Activated T-cell treated with anti-CD3 and anti-CD28 coated beads for 48 hours (primary cell): ENCODE results near the gene PIP5KL1.
A peak's percentile ranks its signal among the peaks of the same experiment; 100 is the strongest.

ENCODE experiments used
- DNase-seq: peaks from one replicate; pipeline ENCODE4 v3.0.0-alpha.2; 2020; ENCODE audit warnings: low read depth

The PIP5KL1 gene

DNA sequence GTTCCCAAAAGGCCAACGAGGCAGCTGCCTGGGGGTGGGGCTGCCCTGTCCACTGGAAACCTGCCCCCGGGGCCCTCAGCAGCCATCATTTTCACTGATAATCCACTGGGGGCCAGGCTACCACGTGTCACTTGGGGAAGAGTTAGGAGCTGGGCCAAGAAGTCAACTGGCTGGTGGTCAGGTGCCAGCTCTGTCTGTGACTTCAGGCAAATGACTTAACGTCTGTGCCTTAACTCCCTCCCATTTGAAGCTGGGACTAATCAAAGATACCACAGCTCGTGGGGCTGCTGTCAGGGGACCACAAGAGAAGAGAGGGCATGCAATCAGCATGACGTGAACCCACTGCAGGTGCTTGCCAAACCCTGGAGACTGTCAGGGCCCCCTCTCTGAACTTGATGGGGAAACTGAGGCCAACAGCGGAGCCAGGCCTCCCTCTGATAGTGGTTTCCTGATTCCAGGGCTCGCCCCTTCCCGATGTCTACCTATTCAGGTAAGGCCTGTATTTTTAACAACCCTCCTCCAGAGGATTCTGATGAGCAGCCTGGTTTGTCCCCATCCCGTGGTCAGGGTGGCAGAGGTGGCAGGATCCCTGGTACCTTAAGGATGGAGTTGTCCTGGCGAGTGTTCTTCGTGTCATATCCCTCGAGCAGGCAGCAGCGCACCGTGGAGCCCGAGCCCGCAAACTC lies 19.4 kb upstream of the PIP5KL1 start:
- no peak for DNase-seq

DNA sequence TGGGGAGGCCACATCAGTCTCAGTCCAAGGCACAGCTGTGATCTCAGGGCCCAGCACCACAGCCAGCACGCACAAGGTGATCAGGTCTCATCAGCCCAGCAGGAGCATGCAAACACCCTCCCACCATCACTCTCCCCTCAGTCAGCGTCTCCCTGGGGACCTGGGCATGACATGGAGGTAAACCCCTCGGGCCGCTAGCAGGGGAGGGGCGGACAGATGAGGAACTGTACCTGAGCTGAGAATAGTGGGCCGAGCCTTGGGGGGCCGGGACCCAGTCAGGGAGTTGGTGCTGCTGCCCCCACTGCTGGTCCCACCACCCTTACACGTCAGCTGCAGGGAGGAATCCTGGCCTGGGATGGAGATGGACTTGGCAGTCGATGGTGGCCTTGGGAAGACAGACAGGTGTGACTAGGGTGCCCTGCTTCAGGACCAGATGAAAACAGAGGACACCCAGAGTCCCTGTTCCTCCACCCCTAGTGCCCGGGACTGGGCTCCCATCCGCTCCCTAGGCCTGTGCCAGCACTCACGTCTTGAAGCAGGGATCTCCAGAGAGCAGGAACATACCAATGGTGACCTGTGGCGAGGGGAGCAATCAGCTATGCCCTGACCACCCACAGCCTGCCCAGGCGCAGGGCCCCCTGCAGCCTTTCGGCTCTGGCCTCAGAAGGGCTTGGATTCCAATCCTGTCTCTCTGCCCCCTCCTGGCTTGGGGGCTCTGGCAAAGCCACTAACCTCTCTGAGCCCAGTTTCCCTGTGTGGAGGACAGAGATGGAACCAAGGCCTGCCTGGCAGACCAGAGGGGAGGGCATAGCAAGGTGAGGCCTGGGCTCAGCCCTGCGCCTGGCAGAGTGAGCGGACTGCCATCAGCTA lies 17.5 kb upstream of the PIP5KL1 start:
- DNase-seq, result no peak

DNA sequence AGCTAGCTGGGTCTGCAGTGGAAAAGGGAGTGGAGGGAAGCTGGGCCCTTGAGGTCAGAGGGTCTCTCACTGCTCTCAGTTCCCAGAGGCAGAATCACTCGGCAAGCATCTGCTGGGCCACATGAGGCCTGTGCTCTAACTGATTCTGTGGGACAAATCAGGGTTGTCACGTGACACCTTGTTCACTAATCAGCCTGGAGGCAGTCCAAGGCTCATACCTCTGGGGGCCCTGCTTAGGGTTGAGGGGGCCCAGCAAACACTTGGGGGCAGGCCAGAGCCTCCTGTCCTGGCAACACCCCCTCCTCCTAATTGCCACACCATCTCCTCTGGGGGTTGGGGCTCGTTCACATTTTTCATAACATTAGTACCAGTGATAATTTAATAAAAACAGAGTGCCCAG lies 16.2 kb upstream of the PIP5KL1 start:
- DNase-seq, result no peak

DNA sequence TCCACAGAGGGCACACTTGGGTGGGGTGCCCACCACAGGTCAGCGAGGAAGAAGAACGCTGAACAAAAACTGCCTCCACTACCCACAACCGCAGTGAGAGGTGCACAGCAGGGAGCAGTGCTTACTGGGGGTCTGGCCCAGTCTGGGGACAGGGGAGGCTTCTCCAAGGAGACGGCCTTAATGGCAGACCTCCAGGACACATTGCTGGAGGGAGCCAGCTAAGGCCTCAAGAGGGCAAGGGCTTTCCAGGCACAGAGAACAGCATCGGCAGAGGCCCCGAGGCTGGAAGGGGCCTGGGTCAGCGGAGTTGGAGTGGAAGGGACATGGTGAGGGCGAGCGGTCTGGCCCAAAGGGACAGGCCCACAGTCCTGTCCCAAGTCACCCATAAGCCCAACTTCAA lies 15.4 kb upstream of the PIP5KL1 start:
- no peak for DNase-seq

DNA sequence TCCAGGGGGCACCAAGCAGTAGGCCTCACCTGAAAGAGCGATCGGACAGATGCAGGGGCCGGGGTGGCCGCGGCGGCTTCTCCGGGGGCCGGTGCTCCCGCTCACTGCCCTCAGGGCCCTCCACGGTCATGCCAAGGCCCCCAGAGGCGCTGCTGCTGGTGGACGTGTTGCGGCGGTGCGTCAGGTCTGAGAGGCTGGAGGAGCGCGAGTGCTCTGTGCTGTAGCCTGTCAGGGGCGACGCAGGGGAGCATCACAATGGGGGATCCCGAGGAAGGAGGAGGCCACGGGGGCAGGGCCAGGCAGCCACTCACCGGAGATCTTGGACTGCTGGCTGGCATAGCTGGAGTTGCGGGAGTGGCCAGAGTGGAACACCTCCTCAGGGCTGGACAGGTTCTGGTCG lies 14.8 kb upstream of the PIP5KL1 start:
- no peak for DNase-seq

DNA sequence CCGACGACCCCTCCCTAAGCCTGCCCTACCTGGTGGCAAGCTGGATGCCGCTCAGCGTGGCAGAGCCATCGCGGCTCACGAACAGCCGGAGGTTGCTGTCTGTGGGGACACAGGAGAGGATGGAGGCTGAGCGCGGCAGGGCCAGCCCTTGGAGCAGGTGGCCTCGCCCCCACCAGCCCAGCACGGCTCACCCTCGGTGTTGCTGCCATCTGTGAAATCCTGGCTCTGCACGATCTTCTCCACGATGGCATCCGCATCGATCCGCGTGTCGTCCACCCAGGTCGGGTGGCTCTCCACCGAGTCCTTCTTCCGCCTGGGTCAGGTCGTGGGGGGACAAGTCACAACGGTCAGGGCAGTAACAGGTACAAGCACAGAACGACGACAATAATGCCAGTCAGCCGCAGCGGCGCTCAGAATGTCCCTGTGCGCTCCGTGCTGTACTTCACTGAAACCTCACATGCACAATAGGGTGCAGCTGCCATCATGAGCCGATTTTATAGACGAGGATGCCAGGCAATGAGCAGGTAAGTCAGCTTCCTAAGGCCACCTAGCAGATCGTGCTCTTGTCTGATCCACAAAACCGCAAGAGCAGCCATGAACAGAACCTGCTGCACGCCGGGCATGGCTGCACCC lies 14.1 kb upstream of the PIP5KL1 start:
- no peak for DNase-seq

DNA sequence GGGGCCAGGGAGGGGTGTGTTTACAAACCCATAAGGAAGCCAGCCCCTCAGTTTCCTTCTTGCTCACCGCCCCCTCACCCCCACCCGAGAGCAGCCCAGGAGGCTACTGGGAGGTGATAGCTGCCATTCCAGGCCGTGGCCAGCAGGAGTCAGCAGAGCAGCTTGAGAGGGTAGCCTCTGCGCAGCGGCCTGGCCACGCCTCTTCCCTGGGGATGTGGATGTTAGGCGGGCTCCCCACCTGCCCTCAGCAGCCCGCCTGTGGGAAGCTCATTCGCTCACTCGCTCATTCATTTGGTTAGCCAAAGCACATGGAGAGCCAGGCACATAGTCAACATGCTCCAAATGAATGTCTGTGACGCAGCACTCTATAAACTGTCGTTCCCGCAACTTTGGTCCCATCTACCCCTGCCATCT lies 13.2 kb upstream of the PIP5KL1 start:
- peak; percentile 79 for DNase-seq

DNA sequence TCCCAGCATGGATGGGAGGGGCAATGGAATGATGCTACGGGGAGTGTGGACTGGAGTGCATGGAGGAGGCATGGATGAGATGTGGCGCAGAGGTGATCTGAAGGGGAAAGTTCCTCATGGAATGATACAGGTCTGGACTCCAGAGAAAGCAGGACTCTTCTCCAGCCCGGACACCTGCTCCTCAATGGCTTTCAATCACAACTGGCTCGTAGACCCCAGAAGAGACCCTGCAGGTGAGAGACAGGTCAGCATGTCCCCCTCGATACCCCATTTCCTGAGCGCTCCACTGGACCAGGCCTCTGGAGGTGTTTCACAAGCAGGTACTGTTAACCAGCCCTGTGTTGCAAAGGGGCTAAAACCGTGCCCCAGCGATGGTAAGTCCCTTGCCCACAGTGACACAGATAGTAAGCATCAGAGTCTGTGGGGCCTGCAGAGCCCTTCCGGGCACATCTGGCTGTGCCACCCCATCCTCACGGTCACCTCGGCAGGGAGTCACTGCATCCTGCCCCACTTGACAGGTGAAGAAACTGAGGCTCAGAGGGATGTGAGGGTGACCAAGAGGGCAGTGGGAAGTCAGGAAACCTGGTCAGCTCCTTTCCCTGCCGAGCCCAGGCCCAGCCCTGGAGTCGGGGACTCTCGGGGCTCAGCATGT lies 12.6 kb upstream of the PIP5KL1 start:
- no peak for DNase-seq

DNA sequence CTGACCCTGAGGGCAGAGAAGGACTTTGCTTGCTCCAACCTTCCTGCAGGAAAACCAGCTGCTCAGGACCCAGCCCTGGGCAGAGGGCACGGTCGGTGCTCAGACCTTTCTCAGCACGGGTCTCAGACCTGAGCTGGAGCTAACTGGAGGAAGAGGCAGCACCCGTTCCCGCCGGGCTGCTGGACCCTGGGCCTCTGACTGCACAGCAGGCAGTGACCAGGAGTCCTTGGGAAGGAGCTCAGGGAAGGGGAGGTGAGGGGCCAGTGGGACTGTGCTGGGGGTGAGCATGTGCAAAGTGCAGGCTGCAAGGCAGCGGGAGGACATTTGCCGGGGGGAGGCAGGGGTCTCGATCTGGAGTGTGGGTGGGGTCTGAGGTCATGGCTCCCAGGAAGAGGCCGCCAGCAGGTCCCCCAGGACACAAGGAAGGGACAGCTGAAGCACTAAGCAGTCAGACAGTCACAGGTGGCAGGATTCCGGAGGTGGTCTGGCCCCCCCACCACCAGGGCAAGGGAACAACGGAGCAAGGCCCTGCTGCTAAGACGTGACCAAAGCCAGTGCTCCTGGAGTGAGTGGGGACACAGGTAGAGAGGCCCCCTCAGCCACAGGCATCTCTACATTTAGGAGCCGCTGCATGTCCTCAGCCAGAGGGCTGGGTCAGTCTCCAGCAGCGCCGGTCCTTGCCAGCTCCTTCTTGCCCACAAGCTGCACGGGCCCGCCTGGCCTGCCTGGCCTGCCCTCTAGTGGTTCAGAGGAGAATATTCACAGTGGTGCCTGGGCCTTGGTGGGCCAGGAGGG lies 11.8 kb upstream of the PIP5KL1 start:
- peak; percentile 43 for DNase-seq

DNA sequence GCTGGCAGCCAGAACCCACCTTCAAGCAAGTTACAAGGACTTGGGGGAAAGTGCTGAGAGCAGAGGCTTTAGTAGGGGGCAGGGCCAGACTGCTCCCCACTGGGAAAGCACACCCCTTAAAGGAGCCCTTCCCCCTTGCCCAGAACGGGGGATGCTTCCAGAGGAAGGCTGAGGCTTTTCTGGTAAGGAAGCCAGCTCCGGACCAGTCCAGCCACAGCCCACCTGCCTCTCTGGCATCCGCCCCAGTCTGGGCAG lies 11.3 kb upstream of the PIP5KL1 start:
- DNase-seq, result no peak

DNA sequence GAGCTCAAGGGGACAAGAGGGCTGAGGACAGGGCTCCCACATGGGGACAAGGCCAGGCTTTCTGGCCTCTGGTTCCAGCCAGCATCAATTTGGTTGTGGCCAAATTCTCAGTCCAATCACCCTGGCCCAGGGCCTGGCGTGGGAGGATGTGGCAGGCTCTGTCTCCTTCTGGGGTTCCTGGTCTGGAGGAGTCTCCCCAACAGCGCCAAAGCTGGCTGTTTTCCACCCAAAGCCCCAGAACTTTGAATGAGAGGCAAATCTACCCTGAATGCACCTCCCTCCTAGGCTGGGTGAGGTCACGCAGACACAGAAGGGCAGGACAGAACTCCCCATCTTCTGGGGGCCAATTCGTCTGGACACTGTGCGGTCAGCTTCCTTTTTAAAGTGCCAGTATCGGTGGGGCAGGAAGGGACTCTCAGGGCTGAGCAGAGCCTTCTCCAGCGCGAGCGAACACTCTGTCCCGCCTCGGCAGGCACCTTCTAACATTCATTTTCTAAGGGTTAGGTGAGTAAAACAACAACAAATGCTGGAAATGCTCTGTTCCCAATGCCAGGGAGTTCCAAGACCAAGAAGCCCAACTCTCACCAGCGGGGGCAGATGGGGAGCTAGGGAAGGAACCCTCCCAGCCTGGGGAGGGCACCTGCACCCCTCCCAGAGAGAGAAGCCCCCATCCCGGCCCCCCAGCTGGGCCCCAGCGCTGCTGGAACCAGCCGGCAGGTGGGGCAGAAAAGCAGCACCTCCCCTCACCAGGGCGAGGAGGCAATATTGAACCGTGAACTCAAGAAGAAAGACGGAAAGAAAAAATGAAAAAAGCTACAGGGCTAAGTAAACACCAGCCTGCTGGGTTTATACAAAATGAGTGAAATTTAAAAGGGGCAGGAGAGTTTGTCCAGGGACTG lies 10.7 kb upstream of the PIP5KL1 start:
- no peak for DNase-seq

DNA sequence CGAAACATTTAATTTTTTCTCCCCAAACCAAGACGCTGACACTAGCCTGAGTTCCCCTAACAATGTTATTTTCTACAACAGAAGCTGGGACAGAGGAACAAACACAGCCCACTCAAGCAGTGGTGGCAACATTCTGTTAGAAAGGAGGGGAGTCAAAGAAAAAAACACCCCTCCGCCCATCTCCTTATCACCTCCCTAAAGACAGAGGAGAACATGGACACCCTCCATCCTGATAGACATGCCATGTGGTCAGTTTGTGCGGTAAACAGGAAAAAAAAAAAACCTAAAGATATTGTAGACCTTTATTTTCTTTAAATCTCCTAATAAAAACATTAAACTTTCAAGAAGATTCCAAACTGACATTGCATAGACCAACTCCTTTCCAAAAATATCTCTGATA lies 10.0 kb upstream of the PIP5KL1 start:
- no peak for DNase-seq

DNA sequence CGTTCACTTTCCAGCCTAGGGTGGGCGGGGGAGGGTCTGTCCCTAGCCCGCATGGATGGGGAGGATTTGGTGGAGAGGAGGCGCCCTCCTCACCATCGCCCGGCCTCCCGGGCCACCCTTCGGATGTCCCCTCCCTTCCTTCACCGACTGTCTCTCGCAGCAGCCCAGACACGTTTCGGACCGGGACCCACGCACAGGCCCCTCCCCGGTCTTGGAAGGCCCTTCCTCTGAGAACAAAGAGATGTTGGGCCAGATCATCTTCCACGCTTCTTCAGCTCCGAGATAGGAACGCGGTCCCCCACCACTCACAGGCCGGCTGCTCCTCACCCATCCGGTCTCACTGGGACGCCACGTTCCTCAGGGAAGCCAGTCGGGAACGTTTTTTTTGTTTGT lies 7.7 kb upstream of the PIP5KL1 start:
- DNase-seq, result no peak

DNA sequence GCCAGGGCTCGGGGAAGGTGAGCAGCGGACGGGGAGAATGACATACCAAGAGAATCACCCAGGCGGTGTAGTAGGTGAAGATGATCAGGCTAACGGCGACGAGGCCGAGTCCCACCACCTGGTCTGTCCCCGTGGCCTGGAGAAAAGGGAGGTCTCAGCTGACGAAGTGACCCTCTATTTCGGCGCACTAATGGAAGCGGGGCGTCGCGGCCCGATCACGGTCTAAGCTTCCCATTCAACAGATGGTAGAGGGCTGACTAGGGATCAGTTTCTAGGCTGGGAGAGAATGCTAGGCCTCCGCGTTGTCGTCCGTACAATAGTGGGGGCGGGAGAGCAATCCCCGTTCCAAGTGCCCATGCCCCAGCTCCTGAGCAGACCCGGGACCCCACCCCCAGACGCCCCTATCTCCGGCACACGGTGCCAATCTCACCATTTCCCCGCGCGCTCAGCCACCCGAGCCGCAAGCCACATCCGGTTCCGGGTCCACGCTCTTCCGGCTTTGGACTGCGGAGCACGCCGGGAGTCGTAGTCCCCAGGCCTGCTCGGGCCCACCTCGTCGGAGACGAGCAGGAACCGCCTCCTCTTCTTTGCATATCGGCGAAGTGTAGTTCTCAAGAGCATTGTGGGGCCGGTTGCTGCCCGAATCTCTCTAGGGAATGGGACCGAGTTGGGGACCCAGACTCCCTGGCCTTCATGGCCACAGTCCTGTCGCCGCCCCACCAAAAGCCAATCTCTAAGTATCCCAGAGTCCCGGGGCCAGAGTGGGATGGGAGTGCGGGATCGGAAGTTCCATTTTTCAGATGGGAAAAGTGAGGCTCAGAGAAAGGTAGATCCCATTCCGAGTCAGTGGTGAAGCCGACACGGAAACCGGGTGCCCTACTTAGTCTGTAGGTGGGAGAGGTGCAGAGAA lies 7.1 kb upstream of the PIP5KL1 start, which contains the start of gene DPM2:
Gene DPM2, minus strand, starts transcription at position 467 of the 910 bp plus-strand sequence. Its CDS starts 34 bp downstream, at position 433.
- peak; percentile 84 for DNase-seq

DNA sequence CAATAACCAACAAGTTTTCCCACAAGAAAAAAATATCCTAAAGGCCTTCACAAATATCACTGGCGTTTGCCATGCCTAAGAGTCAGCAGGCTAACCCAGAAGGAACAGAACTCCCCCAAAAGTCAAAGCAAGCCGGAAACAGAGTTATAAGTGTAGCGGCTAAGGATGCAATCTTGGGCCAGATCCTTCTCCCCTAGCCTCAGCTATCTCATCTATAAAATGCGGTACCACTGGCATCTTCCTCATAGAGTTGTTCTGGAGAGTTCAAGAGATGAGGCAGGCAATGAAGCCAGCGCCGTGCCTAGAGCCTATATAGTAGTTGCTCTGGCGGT lies 6.4 kb upstream of the PIP5KL1 start:
- no peak for DNase-seq

DNA sequence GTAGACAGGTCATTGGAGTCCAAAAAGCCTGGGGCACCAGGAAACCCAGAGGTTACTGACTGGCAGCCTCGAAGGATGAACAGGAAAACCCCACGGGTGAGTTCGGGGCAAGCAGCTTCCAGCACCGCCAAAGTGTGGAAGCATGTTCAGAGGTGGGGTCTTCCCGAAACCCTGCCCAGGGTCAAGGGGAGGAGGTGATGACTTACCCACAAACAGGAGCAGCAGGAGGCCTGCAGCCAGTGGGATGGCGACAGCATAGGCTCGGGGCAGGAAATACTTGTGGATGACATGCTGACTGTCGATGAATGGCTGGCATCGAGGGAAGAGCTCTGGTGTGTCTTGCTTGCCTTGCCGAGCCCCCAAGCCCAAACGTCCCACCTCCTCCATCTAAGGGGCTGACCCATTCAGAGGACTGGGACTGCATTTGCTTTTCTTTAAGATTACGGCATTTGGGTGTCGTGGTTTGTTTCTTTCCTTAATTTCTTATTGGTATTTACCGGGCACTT lies 5.8 kb upstream of the PIP5KL1 start:
- no peak for DNase-seq

DNA sequence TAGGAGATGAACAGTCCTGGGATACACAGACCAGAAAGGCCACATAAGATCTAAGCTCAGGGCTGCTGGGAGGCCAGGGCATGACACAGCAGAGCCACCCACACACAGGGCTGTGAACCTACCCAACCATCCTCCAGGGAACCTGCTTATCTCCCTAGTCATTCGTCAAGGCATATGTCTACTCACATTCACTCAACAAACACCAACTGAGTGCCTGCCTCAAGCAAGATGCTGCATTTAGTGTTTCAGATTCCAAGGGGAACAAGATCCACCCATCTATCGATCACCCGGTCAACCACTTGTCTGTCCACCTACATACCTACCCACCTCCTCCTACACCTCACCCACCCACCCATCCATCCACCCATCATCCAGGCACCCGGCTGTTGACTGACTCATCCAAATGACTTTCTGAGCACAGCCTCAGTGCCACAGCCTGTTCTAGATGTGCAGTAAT lies 5.2 kb upstream of the PIP5KL1 start:
- no peak for DNase-seq

DNA sequence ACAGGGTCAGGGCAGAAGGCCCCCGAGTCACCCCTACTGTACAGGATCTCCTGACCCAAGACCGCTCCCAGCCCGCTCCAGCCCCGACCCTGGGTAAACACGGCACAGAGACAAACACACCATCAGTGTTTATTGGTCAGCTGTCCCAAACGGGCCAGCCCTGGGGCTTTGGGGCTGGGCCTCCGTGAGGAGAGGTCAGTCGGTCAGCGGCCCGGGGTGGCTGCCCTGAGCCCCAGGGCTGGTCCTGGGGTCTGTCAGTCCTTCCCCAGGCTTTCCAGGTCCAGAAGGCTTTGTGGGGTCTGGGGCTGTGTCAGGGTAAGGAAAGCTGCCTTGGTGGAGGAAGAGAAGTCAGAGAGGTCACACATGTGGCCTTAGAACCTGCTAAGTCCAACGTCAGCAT lies 4.4 kb upstream of the PIP5KL1 start:
- no peak for DNase-seq

DNA sequence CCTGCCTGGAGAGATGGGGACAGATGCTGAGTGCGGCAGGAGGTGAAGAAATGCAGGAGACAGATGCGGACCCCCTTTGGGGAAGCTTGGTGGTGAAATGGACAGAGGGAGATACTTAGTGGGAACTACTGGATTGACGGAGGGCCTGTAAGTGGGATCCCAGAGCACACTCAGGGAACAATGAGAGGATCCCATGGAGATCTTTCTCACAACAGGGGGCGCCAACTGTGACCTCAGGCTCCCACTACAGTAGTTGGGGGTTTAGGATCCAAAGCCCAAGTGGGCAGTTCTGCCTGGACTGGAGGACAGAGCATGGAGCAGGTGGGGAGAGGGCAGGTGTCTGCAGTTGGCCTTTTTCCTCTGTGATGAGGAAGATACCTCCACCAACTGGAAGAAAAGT lies 3.7 kb upstream of the PIP5KL1 start:
- no peak for DNase-seq
